ENCODE measurements around the gene AGBL1. TPM values are rescaled to one million over a fixed set of nuclear protein-coding genes. Genes with fewer than 3 reads are reported as not detected.

Gene AGBL1
- total RNA-seq, 6 experiments from 2014 or later = not detected

GRCh38 chr15:86634992-86635638 is 555.4 kb downstream of the AGBL1 start:
- H3K4me3 ChIP-seq = no peak overlapping the region
- 33% methylated on average over 2 of the region's 2 CpGs for WGBS (ENCODE audit: insufficient coverage, low coverage, low lambda C conversion rate, missing lambda C conversion rate)
- intact Hi-C loops (cut with DNase I) = no loop called here
- H3K27ac ChIP-seq = no peak overlapping the region
- H3K27me3 ChIP-seq = no peaks in the 10 kb centered on the region
- no peaks in the 10 kb centered on the region for H3K4me1 ChIP-seq
- no peaks in the 10 kb centered on the region for H3K36me3 ChIP-seq
- no peak for DNase-seq
- no peak for ATAC-seq
- TF ChIP-seq POLR2A (IDR thresholded peaks at IDR 0.05) (no peak), CTCF (IDR thresholded peaks at IDR 0.05) (no peak)
- no peaks in the 10 kb centered on the region for H3K9me3 ChIP-seq

- Histone ChIP-seq H3K27me3 (no peaks in the 10 kb centered on the region), H3K9me3 (no peaks in the 10 kb centered on the region), H3K36me3 (no peaks in the 10 kb centered on the region), H3K4me3 (no peak overlapping the region), H3K27ac (no peak overlapping the region), H3K4me1 (no peaks in the 10 kb centered on the region)
- intact Hi-C loops (cut with DNase I) = no loop called here
- 64% methylated on average over 3 of the region's 3 CpGs for WGBS (ENCODE audit: insufficient coverage, low coverage, low lambda C conversion rate, missing lambda C conversion rate)
- ATAC-seq (no peak), DNase-seq (no peak)
- TF ChIP-seq POLR2A (IDR thresholded peaks at IDR 0.05) (no peak), CTCF (IDR thresholded peaks at IDR 0.05) (no peak)
These were observed 564.7 kb downstream of the AGBL1 start for GRCh38 chr15:86644339-86644738.

GRCh38 chr15:86645925-86646500 is 566.3 kb downstream of the AGBL1 start:
- no peak overlapping the region for H3K4me3 ChIP-seq
- 47% methylated on average over 6 of the region's 7 CpGs for WGBS (ENCODE audit: insufficient coverage, low coverage, low lambda C conversion rate, missing lambda C conversion rate)
- no peaks in the 10 kb centered on the region for H3K4me1 ChIP-seq
- DNase-seq = no peak
- no peak overlapping the region for H3K27ac ChIP-seq
- ATAC-seq = no peak
- no peaks in the 10 kb centered on the region for H3K36me3 ChIP-seq
- H3K27me3 ChIP-seq = no peaks in the 10 kb centered on the region
- H3K9me3 ChIP-seq = no peaks in the 10 kb centered on the region
- intact Hi-C loops (cut with DNase I) = no loop called here
- TF ChIP-seq CTCF (IDR thresholded peaks at IDR 0.05) = no peak
- TF ChIP-seq POLR2A (IDR thresholded peaks at IDR 0.05) = no peak

GRCh38 chr15:86647810-86648440 is 568.3 kb downstream of the AGBL1 start:
- DNase-seq (no peak), ATAC-seq (no peak)
- Histone ChIP-seq H3K4me1 (no peaks in the 10 kb centered on the region), H3K27ac (no peak overlapping the region), H3K4me3 (no peak overlapping the region), H3K27me3 (no peaks in the 10 kb centered on the region), H3K36me3 (no peaks in the 10 kb centered on the region), H3K9me3 (no peaks in the 10 kb centered on the region)
- intact Hi-C loops (cut with DNase I) = no loop called here
- TF ChIP-seq POLR2A (IDR thresholded peaks at IDR 0.05) (no peak), CTCF (IDR thresholded peaks at IDR 0.05) (no peak)
- 29% methylated on average over 2 of the region's 2 CpGs for WGBS (ENCODE audit: insufficient coverage, low coverage, low lambda C conversion rate, missing lambda C conversion rate)

Measured in right lobe of liver (tissue), 6 donors.